ENCODE data around the gene WNK2. TPM values are rescaled to one million over a fixed set of nuclear protein-coding genes. Genes with fewer than 3 reads are reported as not detected.

The WNK2 gene
- total RNA-seq, 1 donor from 2014 or later = 336 TPM

- H3K27me3 Mint-ChIP-seq (ENCODE audit: unreplicated experiment) = peaks cover 8% of the 10 kb centered on the region
- peaks cover 20% of the 10 kb centered on the region for H3K9me3 Mint-ChIP-seq (ENCODE audit: unreplicated experiment)
- DNase-seq = peak; percentile 8
- no peak for TF ChIP-seq CTCF (IDR thresholded peaks at IDR 0.05; ENCODE audit: partially characterized antibody, unreplicated experiment)
- H3K4me1 Mint-ChIP-seq (ENCODE audit: low read depth, unreplicated experiment) = peaks cover 25% of the 10 kb centered on the region
- H3K36me3 Mint-ChIP-seq (ENCODE audit: unreplicated experiment) = no peaks in the 10 kb centered on the region
- no peak overlapping the region for H3K27ac Mint-ChIP-seq (ENCODE audit: unreplicated experiment)
- no peak overlapping the region for H3K4me3 Mint-ChIP-seq (ENCODE audit: unreplicated experiment)
Measured at GRCh38 chr9:93252116-93252780, 68.3 kb downstream of the WNK2 start.

GRCh38 chr9:93252781-93253530, 69.0 kb downstream of the WNK2 start:
- DNase-seq = peak; percentile 11
- Mint-ChIP-seq H3K36me3 (ENCODE audit: unreplicated experiment) (no peaks in the 10 kb centered on the region), H3K4me3 (ENCODE audit: unreplicated experiment) (no peak overlapping the region)

GRCh38 chr9:93253633-93254032, 69.7 kb downstream of the WNK2 start:
- Mint-ChIP-seq H3K27ac (ENCODE audit: unreplicated experiment) (no peak overlapping the region), H3K36me3 (ENCODE audit: unreplicated experiment) (no peaks in the 10 kb centered on the region), H3K9me3 (ENCODE audit: unreplicated experiment) (peaks cover 20% of the 10 kb centered on the region), H3K4me3 (ENCODE audit: unreplicated experiment) (no peak overlapping the region), H3K4me1 (ENCODE audit: low read depth, unreplicated experiment) (peaks cover 16% of the 10 kb centered on the region), H3K27me3 (ENCODE audit: unreplicated experiment) (peaks cover 8% of the 10 kb centered on the region)
- DNase-seq = no peak
- no peak for TF ChIP-seq CTCF (IDR thresholded peaks at IDR 0.05; ENCODE audit: partially characterized antibody, unreplicated experiment)

More at GRCh38 chr9:93252781-93253530, 69.0 kb downstream of the WNK2 start:
- Mint-ChIP-seq H3K27ac (ENCODE audit: unreplicated experiment) (no peak overlapping the region), H3K9me3 (ENCODE audit: unreplicated experiment) (peaks cover 20% of the 10 kb centered on the region), H3K4me1 (ENCODE audit: low read depth, unreplicated experiment) (peaks cover 23% of the 10 kb centered on the region), H3K27me3 (ENCODE audit: unreplicated experiment) (peaks cover 8% of the 10 kb centered on the region)
- no peak for TF ChIP-seq CTCF (IDR thresholded peaks at IDR 0.05; ENCODE audit: partially characterized antibody, unreplicated experiment)

DNA sequence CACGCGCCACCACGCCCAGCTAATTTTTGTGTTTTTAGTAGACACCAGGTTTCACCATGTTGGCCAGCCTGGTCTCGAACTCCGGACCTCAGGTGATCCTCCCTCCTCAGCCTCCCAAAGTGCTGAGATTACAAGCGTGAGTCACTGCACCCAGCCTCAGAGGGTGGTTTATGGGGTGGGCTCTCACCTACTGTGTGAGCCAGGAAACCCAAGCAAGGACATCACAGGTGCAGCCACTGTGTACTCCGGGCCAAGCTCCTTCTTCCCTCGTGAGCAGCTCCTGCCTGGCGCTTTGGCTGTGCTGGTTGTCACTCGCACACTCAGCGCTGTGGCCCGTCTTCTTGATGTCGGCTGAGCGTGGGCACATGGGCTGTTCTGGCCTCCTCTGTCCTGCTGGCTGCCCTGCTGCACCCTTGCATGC, 70.1 kb downstream of the WNK2 start:
- no peak for TF ChIP-seq CTCF (IDR thresholded peaks at IDR 0.05; ENCODE audit: partially characterized antibody, unreplicated experiment)
- Mint-ChIP-seq H3K27me3 (ENCODE audit: unreplicated experiment) (peaks cover 8% of the 10 kb centered on the region), H3K4me3 (ENCODE audit: unreplicated experiment) (no peak overlapping the region), H3K27ac (ENCODE audit: unreplicated experiment) (peak overlapping the region; percentile 8), H3K36me3 (ENCODE audit: unreplicated experiment) (no peaks in the 10 kb centered on the region), H3K9me3 (ENCODE audit: unreplicated experiment) (peaks cover 21% of the 10 kb centered on the region), H3K4me1 (ENCODE audit: low read depth, unreplicated experiment) (peaks cover 12% of the 10 kb centered on the region)
- peak; percentile 10 for DNase-seq
